Astrocyte (in vitro differentiated cells and primary cell): ENCODE data around the gene GOLIM4.

Experiments
- EZH2 ChIP-seq: IDR thresholded peaks from 2 replicates; pipeline ENCODE4 v1.6.1; 2012; ENCODE audit warnings: mild to moderate bottlenecking, low read length, inconsistent platforms; ENCODE audit not compliant: insufficient read depth
- TF ChIP-seq, protein P1 (sequence below): IDR thresholded peaks from 2 replicates; pipeline ENCODE4 v1.5.1; 2011; ENCODE audit warnings: low read depth, mild to moderate bottlenecking, inconsistent platforms, low read length, moderate library complexity; ENCODE audit not compliant: insufficient read depth

DNA sequence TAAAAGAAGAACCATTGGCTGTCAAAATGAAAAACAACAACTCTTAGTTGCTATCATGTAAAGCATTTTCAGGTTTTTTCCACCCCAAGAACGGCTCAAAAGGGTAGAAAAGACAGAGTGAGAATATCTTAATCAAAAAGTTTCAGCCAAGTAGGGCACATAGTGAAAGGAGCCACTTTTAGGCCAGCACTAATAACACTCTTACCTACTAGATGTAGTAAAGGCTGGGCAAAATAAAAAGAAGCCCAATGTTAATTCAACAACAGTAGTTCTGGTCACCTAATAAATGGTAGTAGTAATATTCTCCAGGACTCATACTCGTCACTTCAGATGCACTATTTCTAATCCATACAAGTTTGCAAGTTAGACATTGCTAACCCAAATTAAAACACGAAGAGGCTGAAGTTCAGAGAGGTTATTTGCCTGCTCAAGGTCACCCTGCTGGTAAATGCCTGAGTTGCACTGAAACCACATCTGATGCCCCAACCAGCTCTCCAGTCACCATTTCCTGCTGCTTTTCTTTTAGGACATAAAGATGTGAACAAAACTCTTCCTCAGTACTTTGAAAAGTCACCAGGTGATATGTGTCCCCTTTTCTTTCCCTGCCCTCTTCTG is 7.5 kb downstream of the GOLIM4 start:
- TF ChIP-seq, protein P1, sequence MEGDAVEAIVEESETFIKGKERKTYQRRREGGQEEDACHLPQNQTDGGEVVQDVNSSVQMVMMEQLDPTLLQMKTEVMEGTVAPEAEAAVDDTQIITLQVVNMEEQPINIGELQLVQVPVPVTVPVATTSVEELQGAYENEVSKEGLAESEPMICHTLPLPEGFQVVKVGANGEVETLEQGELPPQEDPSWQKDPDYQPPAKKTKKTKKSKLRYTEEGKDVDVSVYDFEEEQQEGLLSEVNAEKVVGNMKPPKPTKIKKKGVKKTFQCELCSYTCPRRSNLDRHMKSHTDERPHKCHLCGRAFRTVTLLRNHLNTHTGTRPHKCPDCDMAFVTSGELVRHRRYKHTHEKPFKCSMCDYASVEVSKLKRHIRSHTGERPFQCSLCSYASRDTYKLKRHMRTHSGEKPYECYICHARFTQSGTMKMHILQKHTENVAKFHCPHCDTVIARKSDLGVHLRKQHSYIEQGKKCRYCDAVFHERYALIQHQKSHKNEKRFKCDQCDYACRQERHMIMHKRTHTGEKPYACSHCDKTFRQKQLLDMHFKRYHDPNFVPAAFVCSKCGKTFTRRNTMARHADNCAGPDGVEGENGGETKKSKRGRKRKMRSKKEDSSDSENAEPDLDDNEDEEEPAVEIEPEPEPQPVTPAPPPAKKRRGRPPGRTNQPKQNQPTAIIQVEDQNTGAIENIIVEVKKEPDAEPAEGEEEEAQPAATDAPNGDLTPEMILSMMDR = peak; percentile 20
- TF ChIP-seq EZH2 = no peak
